Left kidney (tissue), 2 donors: Measurements from ENCODE around the gene USP13. TPM values are rescaled to one million over a fixed set of nuclear protein-coding genes. Genes with fewer than 3 reads are reported as not detected.
A peak's percentile ranks its signal among the peaks of the same experiment; 100 is the strongest.
"Not testable (repeated sequence)": the region's sequence is repeated elsewhere in the genome, so short reads cannot be mapped to it uniquely, and the experiment has no call there.

Experiments
- DNase-seq: peaks from one replicate; pipeline ENCODE4 v3.0.0-alpha.2; 2013
- polyA plus RNA-seq: library from polyadenylated mRNA; unstranded; fragments of 120-200 nt; gene quantifications from one replicate; pipeline ENCODE4 v1.2.1, GENCODE V29; 2013; ENCODE audit not compliant: insufficient read length

The USP13 gene
- polyA plus RNA-seq, 1 donor = 19.0 TPM

DNA sequence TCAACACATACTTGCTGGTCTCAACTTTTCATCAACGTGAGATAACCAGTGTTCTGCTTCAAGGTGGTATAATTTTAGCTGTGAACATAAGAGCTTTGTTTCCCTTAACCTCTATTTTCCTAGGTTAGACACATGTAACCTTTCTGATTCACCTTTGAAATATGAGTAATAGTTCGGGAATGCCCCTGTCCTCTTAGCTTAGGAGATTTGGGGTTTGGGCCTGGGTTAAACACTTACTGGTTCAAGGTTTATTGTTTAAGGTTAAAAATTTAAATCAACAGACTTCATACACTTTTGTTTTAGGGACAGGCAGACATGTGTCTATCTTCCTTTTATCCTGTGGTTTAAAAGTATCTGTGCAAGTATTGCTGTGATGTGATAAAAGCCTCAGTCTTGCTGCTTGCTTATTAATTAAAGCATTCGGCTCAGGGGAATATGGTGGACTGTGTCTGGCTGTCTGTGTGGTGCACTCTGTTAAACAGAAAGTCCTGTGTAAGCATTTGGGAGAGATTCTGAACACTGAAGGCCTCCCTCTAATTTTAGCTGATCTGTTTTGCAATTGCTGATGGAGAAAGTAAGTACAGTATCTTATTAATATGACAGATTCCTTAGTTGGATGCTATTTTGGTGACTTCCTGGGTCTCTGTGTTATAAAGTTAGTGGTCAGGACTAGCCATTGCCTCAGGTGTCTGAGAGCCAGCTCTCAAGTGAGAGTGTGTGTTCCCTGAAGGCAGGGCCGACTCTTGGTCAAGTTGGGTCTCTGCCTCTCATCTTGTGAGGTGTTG, 81.8 kb downstream of the USP13 start:
- DNase-seq = no peak

DNA sequence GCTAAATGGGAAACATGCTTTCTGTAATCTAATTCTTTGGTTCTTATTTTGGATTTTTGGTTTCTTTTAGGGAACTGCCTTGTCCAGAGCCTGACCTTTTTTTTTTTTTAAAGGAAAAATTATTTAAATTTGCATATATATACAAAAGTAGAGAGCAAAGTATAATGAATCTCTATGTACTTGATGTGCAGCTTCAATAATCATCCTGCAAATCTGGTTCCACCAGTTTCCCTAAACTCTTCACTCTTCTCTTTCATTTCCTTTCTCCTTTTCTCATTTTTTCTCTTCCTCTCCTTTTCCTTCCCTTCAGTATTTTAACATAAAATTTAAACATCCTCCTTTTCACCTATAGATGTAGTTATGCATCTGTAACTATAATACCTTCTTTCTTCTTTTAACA, 82.5 kb downstream of the USP13 start:
- no peak for DNase-seq

DNA sequence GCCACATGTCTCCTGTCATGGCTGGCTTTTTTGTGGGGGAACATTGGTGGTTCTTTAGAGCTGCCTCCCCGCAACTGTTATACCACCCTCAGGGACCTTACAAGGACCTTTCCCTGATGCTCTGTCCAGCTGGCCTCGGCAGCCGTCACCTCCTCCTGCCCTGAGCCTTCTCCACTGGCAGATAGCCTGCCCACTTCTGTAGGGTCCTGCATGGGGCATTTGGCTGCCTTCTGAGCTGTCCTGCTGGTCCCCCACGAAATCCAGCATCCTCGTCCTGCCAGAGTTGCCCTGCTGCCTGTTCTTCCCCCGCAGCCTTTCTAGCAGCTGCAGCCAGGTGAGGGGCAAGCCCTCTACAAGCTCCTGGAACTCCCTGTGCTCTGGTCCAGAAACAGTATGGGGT, 86.2 kb downstream of the USP13 start:
- DNase-seq = no peak

- DNase-seq = no peak
These were observed 87.2 kb downstream of the USP13 start for GRCh38 chr3:179739816-179740594.

DNA sequence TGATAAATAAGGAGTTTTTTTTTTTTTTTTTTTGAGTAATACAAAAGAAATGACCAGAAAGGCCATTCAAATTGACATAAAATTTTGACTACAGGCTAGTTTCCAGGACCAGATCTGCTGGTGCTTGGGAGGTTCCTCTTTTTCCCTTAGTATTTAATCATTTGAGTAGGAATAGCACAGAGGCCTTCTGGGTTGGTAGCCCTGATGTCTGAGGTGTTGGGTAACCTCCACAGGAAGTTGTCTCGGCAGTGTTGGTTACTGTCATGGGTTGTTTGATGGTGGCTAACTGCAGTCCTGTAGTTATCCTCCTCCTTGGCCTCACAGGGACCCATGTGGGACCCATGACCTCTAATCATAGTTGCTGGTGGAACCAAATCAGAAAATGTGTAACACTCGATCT, 91.1 kb downstream of the USP13 start:
- DNase-seq = no peak

- DNase-seq = no peak
These were observed 91.8 kb downstream of the USP13 start for GRCh38 chr3:179744667-179745066.

DNA sequence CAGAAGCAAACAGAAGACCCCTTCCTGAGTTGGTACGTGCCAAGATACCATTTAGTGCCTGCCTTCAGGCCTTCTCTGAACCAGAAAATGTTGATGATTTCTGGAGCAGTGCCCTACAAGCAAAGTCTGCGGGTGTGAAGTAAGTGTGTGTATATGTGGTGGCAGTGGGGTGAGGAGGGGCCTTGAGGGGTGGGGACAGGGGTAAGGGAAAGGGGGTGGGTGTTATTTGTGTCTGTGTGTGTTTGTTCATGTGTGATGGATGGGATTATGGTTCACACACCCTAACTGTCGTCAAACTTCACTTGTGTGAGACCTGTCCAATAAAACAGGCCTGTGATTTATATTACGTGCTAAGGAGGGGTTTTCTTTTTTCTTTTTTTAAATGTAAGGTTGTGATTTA, 92.2 kb downstream of the USP13 start:
- no peak for DNase-seq

DNA sequence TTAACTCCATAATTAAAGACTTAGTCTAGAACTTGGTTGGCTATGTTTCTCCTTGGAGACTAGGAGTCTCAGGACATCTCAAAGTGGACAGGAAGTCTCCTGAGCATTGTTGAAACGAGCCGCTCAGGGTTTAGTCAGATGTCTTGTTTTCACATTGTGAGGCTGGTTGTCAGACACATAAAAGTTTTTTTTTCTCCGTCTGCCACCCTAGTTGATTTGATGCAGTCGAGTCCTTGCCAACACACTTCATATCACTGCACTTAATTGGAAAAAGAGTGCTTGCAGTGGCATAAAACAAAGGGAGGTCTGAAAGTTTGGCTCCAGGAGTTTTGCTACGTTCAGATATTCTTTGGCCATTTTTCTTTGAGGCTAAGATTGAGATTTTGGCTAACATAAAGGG, 92.9 kb downstream of the USP13 start:
- DNase-seq = no peak

DNA sequence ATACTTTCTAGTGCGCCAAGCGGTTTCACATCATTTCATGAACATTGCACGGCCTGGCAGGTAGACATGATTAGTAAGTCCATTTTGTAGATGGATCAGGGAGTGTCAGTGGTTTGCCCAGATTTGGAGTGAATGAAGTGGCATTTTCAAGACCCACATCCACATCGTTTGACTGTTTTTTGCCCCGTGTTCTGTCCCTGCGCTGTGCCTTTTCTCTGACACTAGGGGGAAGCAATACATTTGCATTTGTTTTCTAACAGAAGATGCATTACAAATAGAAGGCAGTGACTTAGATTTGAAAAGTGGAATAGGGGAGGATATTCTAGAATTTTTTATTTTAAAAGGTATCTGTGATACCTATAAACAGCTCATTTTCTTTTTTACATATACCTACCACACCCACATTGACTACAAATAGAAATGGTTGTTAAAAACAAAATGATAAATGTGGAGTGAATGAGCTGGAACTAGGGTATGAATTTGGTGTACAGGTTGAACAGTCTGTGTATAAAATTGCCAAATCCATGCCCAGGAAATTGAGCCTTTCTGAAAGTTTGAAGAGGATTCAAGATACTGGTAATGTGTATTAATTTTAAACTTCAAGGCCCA, 98.0 kb downstream of the USP13 start:
- no peak for DNase-seq

DNA sequence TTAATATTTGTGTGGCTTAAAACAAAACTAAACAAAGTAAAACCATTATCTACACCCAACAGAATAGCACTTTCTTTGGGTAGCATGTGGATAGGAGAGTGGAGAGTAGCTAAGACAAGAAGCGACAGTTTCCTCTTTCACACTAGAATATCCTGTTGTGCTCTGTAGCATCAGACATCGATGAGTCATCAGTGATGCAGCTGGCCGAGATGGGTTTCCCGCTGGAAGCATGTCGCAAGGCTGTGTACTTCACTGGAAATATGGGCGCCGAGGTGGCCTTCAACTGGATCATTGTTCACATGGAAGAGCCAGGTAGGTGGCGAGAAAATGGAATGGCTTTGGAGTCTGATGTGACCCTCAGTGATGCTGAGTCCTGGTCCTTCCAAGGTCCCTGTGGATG, 108.1 kb downstream of the USP13 start:
- DNase-seq = no peak

- no peak for DNase-seq
These were observed 112.6 kb downstream of the USP13 start for GRCh38 chr3:179765396-179765795.

- DNase-seq = no peak
These were observed 113.7 kb downstream of the USP13 start for GRCh38 chr3:179766416-179767133.

DNA sequence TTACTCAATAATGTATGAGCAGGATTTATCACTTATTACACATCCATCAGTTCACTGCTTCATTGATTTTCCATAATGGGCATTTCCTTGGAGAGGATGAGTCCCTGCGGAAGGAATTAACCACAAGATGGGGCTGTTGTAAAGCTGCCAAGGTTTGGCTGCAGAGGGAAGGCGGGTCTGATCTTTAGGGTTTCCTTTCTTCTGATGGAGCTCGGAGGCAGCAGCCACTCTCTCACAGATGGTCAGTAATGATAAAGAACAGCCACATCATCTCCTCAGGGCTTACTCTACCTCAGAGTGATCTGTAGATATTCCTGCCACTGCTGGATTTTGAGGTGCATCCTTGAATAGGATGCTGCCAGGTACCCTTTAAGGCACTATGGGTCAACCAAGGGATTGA, 115.2 kb downstream of the USP13 start:
- DNase-seq = peak; percentile 1

DNA sequence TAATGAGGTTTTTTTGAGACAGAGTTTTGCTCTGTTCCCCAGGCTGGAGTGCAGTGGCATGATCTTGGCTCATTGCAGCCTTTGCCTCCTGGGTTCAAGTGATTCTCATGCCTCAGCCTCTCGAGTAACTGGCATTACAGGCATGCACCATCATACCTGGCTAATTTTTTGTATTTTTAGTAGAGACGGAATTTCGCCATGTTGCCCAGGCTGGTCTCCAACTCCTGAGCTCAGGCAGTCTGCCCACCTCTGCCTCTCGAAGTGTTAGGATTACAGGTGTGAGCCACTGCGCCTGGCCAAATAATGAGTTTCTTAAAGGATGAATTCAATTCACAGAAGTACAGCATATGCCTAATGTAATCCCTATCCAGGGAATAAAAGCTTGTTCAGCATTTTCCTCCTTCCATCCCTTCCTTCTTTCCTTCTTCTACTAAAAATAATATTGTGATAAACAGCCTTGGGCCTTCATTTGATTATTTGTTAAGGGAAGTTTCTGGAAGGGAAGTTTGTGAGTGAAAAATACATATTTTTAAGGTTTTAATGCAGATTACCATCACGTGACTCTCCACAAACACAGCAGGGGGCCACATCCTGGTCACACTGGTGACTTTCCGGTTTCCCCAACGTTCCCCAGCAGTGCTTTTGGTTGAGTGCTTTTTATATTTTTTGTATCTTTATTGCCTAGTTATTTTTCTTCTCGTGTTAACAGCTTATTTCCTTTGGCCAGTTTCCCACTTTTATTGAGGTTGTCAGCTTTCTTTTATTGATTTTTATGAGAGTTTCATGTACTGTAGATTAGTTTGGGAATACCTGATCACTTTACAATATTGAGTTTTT, 116.8 kb downstream of the USP13 start:
- DNase-seq = peak; percentile 1

GRCh38 chr3:179771797-179772196, 119.0 kb downstream of the USP13 start:
- no peak for DNase-seq

GRCh38 chr3:179772297-179772696, 119.5 kb downstream of the USP13 start:
- no peak for DNase-seq

- no peak for DNase-seq
These were observed 122.7 kb downstream of the USP13 start for GRCh38 chr3:179775416-179776122.

DNA sequence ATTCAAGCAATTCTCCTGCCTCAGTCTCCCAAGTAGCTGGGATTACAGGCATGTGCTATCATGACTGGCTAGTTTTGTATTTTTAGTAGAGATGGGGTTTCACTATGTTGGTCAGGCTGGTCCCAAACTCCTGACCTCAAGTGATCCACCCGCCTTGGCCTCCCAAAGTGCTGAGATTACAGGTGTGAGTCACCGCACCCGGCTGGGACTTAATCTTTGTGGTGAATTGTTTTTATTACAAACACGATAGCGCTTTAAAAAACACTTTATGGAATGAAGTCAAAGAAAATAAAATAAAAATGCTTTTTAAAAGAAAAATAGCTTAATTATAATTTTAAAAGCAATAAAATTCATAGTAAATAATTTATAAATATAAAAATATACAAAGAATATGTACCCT, 130.0 kb downstream of the USP13 start:
- not testable (repeated sequence) for DNase-seq

DNA sequence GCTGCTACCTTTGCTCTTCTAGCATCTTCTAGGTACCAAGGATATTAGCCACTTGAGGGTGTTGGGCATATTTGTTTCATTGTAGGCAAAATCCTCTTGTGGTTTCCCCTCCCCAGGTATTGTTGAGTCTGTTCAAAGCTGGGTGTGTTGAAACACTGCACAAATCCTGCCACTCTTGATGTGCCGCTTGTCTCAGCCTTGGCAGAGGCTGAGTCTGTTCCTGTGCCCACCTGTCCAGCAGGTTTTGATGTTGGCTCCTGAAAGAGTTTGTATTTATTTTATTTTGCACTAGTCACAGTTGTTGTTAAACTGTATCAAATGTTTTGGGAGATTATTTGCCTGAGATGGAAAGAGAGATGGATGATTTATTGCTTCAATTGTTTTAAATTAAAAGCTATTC, 136.2 kb downstream of the USP13 start:
- no peak for DNase-seq

GRCh38 chr3:179791793-179792192, 139.0 kb downstream of the USP13 start:
- DNase-seq = no peak

DNA sequence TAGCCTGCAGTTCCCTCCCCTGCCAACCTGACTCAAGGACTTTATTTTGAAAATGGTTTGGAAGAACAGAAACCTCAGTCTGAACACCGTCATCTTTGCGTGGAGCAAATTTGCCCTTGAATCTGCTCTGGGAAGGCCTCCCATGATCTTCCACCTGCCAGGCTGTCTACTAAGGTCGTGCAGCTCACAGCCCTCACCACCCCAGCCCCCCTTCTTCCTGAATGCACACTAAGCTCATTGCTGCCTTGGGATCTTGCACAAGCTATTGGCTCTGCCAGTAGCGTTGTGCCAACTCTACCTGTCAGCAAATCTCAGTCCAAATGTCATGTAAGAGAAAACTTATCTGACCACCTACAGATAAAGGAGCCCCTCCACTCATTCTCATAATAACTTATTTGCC, 141.5 kb downstream of the USP13 start:
- DNase-seq = no peak
